Epithelial cell of proximal tubule (primary cell): ENCODE results near the gene ADCY1. TPM values are rescaled to one million over a fixed set of nuclear protein-coding genes. Genes with fewer than 3 reads are reported as not detected.

Source experiments
- DNase-seq: peaks from one replicate; pipeline ENCODE4 v3.0.0-alpha.2; 2011; ENCODE audit warnings: low read depth
- H3K4me3 ChIP-seq: 2 replicates; pipeline ENCODE4 v1.5.1; 2011; ENCODE audit warnings: low read depth, mild to moderate bottlenecking, low read length
- total RNA-seq: library from RNA; depleted of rRNA; stranded (reverse); fragments of >200 nt; gene quantifications from 2 replicates; pipeline ENCODE4 v1.2.3, GENCODE V29; 2015
- TF ChIP-seq, protein P1 (sequence below): conservative IDR thresholded peaks from 2 replicates; pipeline ENCODE4 v1.5.1; 2012; ENCODE audit warnings: low read depth, mild to moderate bottlenecking, low read length

ADCY1 gene
- total RNA-seq, 1 donor from 2014 or later, result 1.2 TPM

DNA sequence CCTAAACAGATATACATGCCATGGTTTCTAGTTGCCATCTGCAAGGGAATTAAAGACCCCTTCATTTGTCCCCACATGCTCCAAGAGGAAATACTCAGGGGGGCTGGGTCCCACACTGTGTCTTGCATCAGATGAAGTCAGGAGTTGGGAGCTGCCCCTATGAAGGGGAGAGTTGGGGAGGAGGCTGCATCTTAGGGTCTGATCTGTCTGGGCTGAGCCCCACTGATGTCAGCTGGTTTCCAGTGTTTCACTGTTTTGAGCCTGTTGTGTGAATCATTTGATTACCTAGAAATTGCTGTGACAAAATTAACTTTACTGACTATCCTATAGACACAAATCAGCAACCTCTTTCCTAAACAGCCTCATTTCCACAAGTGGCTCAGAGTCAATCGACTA lies 4.9 kb upstream of the ADCY1 start:
- H3K4me3 ChIP-seq, result no peak overlapping the region
- TF ChIP-seq, protein P1, sequence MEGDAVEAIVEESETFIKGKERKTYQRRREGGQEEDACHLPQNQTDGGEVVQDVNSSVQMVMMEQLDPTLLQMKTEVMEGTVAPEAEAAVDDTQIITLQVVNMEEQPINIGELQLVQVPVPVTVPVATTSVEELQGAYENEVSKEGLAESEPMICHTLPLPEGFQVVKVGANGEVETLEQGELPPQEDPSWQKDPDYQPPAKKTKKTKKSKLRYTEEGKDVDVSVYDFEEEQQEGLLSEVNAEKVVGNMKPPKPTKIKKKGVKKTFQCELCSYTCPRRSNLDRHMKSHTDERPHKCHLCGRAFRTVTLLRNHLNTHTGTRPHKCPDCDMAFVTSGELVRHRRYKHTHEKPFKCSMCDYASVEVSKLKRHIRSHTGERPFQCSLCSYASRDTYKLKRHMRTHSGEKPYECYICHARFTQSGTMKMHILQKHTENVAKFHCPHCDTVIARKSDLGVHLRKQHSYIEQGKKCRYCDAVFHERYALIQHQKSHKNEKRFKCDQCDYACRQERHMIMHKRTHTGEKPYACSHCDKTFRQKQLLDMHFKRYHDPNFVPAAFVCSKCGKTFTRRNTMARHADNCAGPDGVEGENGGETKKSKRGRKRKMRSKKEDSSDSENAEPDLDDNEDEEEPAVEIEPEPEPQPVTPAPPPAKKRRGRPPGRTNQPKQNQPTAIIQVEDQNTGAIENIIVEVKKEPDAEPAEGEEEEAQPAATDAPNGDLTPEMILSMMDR, result no peak
- DNase-seq, result no peak

DNA sequence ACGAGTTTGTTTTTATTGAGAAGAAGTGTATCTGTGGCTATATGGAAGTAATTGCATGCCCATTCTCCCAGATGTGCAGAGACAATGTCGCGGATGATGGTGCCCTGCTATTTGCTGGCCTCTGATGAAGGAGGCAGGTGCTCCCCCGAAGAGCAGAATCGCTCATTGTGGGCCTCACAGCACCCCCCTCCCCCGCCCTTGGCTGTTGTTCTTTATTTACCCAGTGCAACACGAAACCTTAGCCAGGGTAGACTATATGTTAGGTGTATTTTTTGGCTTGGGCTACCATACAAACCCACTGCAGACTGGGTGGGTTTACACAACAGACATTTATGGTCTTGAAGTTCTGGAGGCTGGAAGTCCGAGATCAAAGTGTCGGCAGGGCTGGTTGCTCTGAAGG lies 3.4 kb upstream of the ADCY1 start:
- TF ChIP-seq, protein P1, result no peak
- no peak for DNase-seq
- H3K4me3 ChIP-seq, result no peak overlapping the region

DNA sequence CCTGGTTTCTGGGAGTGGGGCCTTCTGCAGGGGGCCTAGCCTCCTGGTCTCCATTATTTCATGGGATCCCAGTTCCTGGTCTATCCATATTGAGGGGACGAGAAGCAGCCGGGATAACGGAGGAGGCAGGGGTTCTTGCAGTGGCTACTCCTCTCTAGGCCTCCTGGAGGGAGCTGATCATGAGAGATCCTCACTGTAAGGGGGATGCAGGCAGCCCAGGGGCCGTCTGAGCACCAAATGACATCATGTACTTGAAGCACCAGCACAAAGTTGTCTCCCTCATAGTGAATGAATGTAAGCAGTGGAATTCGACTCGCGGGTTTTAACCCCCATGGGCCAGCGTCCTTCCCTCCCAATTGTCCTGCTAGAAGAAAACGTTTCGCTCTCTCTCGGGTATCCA lies 964 bp upstream of the ADCY1 start:
- H3K4me3 ChIP-seq, result no peak overlapping the region
- DNase-seq, result no peak
- TF ChIP-seq, protein P1, result no peak

DNA sequence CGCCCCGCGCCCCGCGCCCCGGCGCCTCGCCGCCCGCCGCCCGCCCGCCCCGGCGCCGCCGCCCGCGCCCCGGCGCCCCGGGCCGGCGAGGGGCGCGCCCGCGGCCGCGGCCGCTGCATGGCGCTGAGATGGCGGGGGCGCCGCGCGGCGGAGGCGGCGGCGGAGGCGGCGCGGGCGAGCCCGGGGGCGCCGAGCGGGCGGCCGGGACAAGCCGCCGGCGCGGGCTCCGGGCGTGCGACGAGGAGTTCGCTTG lies 174 bp downstream of the ADCY1 start:
- TF ChIP-seq, protein P1, result no peak
- no peak overlapping the region for H3K4me3 ChIP-seq
- DNase-seq, result no peak

DNA sequence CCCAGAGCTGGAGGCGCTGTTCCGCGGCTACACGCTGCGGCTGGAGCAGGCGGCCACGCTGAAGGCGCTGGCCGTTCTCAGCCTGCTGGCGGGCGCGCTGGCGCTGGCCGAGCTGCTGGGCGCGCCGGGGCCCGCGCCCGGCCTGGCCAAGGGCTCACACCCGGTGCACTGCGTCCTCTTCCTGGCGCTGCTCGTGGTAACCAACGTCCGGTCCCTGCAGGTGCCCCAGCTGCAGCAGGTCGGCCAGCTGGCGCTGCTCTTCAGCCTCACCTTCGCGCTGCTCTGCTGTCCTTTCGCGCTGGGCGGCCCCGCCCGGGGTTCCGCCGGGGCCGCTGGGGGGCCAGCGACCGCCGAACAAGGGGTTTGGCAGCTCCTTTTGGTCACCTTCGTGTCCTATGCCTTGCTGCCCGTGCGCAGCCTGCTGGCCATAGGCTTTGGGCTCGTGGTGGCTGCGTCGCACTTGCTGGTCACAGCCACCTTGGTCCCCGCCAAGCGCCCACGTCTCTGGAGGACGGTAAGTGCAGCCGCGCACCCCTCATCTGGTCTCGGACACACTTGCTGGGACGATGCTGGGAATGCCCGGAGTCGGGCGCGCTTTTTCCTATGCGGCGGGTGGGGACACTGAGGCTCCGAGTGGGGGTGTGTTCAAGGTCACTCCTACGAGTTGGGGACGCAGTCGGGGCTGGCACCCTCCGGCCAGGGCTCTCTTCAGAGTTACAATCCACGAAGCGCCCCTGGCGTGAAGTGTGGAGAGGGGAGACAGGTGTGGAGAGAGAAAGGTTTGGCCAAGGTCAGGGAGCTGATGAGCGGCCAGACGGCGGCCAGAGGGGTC lies 717 bp downstream of the ADCY1 start:
- DNase-seq, result no peak
- peak overlapping the region; percentile 16 for H3K4me3 ChIP-seq
- TF ChIP-seq, protein P1, result no peak

DNA sequence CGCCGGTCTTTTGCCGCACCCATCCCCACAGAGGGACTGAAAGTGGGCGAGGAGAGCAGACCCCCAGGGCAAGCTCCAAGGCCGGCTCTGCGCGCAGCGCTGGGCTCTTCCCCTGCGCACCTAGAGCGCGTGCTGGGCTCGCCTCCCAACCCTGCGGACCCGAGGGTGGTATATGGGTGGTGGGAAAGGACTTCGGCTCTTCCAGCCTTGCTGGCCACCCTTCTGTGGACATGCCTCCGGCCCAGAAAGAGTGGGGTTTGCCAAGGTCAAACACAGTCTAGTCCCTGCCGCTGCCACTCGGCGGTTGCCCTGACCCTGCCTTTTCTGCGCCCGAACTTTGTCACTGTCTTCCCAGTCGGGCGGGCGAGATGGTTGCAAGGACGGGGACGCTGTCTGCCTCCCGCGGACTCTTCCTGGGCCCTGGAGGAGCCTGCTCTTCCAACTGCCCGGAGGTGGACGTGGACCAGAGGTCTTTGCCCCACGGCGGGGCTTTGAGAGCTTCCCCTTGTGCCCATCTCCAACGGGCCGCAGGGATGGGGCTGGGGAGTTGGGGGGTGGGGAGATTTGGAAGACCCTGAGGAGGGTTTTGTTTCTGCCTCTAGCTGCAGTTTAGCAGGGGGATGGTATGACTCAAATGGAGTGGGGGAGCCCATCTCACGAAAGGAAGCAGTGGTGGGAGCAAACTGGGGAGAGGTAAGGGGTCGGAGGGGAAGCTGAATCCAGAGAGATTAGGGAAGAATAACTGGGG lies 1.5 kb downstream of the ADCY1 start:
- no peak for DNase-seq
- TF ChIP-seq, protein P1, result no peak
- H3K4me3 ChIP-seq, result no peak overlapping the region
